Osteocyte (in vitro differentiated cells): ENCODE measurements around the gene ST8SIA6. TPM values are rescaled to one million over a fixed set of nuclear protein-coding genes. Genes with fewer than 3 reads are reported as not detected.

Experiments used
- DNase-seq: peaks from one replicate; pipeline ENCODE4 v3.0.0; 2021; ENCODE audit warnings: mixed read lengths; ENCODE audit not compliant: unreplicated experiment; ENCODE audit errors: extremely low spot score
- H3K27ac Mint-ChIP-seq: one replicate; pipeline ENCODE4 v1.8.0; 2021; ENCODE audit warnings: mild to moderate bottlenecking, mixed read lengths; ENCODE audit not compliant: unreplicated experiment
- H3K27me3 Mint-ChIP-seq: one replicate; pipeline ENCODE4 v1.8.0; 2021; ENCODE audit warnings: mixed read lengths; ENCODE audit not compliant: unreplicated experiment
- H3K36me3 Mint-ChIP-seq: one replicate; pipeline ENCODE4 v1.8.0; 2021; ENCODE audit warnings: mixed read lengths; ENCODE audit not compliant: unreplicated experiment
- H3K4me1 Mint-ChIP-seq: one replicate; pipeline ENCODE4 v1.8.0; 2021; ENCODE audit warnings: mixed read lengths; ENCODE audit not compliant: unreplicated experiment
- H3K4me3 Mint-ChIP-seq: one replicate; pipeline ENCODE4 v1.8.0; 2021; ENCODE audit warnings: mild to moderate bottlenecking, moderate library complexity, mixed read lengths; ENCODE audit not compliant: unreplicated experiment
- H3K9me3 Mint-ChIP-seq: one replicate; pipeline ENCODE4 v1.8.0; 2021; ENCODE audit warnings: mixed read lengths; ENCODE audit not compliant: unreplicated experiment
- total RNA-seq: library from RNA; stranded (reverse); gene quantifications from 2 replicates; pipeline ENCODE4 v1.2.1, GENCODE V29; 2021
- TF ChIP-seq, protein P1 (sequence below): fragments of 200-600 bp; sonication (generic); IDR thresholded peaks from 2 replicates; pipeline ENCODE4 v1.5.0; 2021; ENCODE audit warnings: antibody characterized with exemption, mild to moderate bottlenecking, moderate library complexity

The ST8SIA6 gene
- total RNA-seq, 1 donor from 2014 or later, result not detected

DNA sequence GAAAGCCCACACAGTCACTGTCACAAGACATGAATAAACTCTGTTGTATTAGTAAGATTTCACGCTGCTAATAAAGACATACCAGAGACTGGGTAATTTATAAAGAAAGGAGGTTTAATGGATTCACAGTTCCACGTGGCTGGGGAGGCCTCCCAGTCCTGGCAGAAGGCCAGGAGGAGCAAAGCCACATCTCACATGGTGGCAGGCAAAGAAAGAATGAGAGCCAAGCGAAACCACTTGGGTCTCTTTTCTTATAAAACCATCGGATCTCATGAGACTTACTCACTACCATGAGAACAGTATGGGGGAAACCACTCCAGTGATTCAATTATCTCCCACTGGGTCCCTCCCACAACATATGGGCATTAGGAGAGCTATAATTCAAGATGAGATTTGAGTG, 110.2 kb downstream of the ST8SIA6 start:
- Mint-ChIP-seq H3K4me1 (peaks cover 11% of the 10 kb centered on the region), H3K4me3 (no peak overlapping the region), H3K27me3 (peaks cover 21% of the 10 kb centered on the region), H3K36me3 (no peaks in the 10 kb centered on the region), H3K9me3 (peaks cover 11% of the 10 kb centered on the region), H3K27ac (no peak overlapping the region)
- no peak for DNase-seq
- TF ChIP-seq, protein P1, sequence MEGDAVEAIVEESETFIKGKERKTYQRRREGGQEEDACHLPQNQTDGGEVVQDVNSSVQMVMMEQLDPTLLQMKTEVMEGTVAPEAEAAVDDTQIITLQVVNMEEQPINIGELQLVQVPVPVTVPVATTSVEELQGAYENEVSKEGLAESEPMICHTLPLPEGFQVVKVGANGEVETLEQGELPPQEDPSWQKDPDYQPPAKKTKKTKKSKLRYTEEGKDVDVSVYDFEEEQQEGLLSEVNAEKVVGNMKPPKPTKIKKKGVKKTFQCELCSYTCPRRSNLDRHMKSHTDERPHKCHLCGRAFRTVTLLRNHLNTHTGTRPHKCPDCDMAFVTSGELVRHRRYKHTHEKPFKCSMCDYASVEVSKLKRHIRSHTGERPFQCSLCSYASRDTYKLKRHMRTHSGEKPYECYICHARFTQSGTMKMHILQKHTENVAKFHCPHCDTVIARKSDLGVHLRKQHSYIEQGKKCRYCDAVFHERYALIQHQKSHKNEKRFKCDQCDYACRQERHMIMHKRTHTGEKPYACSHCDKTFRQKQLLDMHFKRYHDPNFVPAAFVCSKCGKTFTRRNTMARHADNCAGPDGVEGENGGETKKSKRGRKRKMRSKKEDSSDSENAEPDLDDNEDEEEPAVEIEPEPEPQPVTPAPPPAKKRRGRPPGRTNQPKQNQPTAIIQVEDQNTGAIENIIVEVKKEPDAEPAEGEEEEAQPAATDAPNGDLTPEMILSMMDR, result no peak

DNA sequence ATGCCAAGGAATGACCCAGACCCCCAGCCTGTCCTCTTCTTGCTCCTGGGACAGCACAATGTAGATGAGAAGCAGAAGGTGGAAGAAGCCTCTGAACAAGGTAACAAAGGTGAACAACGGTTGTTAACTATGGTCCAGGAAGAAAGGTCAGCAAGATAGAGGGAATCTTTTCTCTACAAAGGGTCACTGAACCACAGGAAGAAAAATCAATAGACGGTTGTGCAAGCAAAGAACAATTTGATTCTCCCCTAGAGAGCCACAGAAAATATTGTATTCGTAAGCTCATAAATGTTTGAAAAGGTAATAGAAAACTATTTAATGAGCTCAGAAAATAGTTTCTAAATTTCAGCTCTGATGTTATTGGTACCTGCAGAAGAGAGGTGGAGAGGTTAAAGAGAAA, 111.3 kb downstream of the ST8SIA6 start:
- peaks cover 11% of the 10 kb centered on the region for H3K9me3 Mint-ChIP-seq
- no peak overlapping the region for H3K4me3 Mint-ChIP-seq
- no peak overlapping the region for H3K27ac Mint-ChIP-seq
- TF ChIP-seq, protein P1, result no peak
- H3K27me3 Mint-ChIP-seq, result peaks cover 21% of the 10 kb centered on the region
- H3K4me1 Mint-ChIP-seq, result peaks cover 1% of the 10 kb centered on the region
- H3K36me3 Mint-ChIP-seq, result no peaks in the 10 kb centered on the region
- no peak for DNase-seq

DNA sequence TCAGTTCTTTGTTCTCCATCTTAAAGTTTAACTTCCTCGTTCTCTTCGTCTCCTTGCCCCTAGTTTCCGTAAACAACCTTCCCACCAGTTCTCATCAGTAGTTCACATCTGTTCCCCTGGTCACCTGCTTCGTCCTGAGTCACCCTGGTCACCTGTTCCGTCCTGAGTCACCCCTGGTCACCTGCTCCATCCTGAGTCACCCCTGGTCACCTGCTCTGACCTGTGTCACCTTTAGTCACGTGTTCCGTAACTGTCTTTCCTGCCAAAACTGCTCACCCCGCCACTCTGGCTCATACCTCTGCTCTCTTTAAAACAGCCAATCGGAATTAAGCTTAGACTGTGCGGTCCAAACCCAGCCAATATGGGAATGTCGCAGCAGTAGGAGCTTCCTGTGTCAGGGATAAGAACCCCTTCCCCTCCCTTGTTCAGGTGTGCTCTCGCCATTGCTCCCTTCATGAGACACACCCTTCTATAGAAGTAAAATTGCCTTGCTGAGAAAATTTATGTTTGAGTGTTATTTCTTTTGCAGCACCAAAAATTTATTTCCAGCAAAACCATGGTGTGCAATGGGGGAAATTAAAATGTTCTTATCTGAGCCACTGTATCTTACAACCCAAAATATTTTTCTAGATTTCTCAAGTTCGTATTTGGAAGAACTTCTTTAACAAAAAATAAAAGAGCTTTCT, 114.1 kb downstream of the ST8SIA6 start:
- Mint-ChIP-seq H3K27me3 (peaks cover 16% of the 10 kb centered on the region), H3K27ac (no peak overlapping the region), H3K36me3 (no peaks in the 10 kb centered on the region), H3K4me3 (no peak overlapping the region), H3K9me3 (peaks cover 11% of the 10 kb centered on the region), H3K4me1 (no peaks in the 10 kb centered on the region)
- TF ChIP-seq, protein P1, result no peak
- DNase-seq, result no peak

DNA sequence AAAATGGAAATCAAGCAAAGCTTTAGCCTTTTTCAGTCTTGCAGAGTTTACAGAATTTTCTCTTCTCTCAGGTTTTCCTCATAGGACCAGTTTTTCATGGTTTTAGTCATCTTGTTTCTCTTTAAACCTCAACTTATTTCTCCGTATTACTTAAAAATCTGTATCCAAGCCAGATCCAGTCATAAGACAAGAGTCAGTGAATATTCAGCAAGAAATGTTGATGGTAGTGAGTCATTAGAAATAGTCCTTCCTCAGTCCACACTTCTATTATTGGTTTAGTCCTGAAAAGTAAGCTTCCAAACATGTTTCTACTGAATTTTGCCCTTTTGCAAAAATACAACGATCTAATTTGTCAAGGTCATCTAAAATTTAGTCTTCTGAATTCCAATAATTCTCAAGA, 119.3 kb downstream of the ST8SIA6 start:
- Mint-ChIP-seq H3K27ac (no peak overlapping the region), H3K4me1 (no peaks in the 10 kb centered on the region), H3K27me3 (peaks cover 24% of the 10 kb centered on the region), H3K9me3 (peaks cover 3% of the 10 kb centered on the region), H3K36me3 (no peaks in the 10 kb centered on the region), H3K4me3 (no peak overlapping the region)
- no peak for DNase-seq
- TF ChIP-seq, protein P1, result no peak

DNA sequence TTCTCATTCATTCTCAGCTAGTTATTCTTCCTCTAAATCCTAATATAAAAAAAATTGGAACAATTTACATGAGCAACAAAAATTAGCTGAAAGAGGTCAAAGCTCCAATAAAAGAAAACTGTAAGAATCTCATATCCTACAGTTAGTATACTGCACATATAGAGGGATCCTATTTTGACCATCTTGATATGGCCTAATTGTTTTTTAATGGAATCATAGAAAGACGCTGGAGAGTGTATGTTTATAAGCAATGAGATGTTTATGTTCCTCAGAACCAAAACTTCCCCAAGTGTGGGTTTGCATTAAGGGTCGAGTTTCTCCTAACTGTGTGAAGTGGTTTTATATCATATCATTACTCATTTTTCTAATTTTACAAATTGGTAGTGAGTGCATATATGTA, 123.9 kb downstream of the ST8SIA6 start:
- Mint-ChIP-seq H3K36me3 (no peaks in the 10 kb centered on the region), H3K27me3 (peaks cover 24% of the 10 kb centered on the region), H3K4me3 (no peak overlapping the region), H3K4me1 (no peaks in the 10 kb centered on the region), H3K27ac (no peak overlapping the region), H3K9me3 (no peaks in the 10 kb centered on the region)
- TF ChIP-seq, protein P1, result no peak
- DNase-seq, result no peak
